Measurements from ENCODE around the gene LUC7L3. TPM values are rescaled to one million over a fixed set of nuclear protein-coding genes. Genes with fewer than 3 reads are reported as not detected.

The LUC7L3 gene
- polyA plus RNA-seq, 3 donors, result 565 to 742 (median 678) TPM

- no peak for DNase-seq (ENCODE audit: low read depth in 3 of 3, low spot score in 2 of 3)
Observed at GRCh38 chr17:50745631-50746030, 26.2 kb downstream of the LUC7L3 start.

DNA sequence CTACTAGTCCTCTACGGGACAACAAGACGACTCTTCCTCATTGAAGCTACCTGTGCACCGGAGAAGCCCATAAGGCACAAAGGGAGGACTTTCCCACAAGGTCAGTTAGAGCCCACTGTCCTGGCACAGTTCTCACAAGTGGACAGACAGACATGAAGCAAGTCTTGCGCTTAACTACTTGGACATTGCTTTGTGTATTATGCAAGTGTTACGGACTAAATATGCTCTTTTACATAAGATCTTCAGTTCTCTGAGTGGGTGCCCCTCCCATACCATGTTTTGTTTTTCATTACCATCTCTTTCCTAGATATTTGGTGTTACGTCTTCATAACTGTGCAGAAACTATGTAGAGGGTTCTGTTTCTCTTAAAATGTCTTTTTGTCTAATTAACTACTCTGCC lies 29.8 kb downstream of the LUC7L3 start:
- no peak for DNase-seq (ENCODE audit: low read depth in 3 of 3, low spot score in 2 of 3)

- no peak for DNase-seq (ENCODE audit: low read depth in 3 of 3, low spot score in 2 of 3)
Observed at GRCh38 chr17:50754521-50754920, 35.1 kb downstream of the LUC7L3 start.

DNA sequence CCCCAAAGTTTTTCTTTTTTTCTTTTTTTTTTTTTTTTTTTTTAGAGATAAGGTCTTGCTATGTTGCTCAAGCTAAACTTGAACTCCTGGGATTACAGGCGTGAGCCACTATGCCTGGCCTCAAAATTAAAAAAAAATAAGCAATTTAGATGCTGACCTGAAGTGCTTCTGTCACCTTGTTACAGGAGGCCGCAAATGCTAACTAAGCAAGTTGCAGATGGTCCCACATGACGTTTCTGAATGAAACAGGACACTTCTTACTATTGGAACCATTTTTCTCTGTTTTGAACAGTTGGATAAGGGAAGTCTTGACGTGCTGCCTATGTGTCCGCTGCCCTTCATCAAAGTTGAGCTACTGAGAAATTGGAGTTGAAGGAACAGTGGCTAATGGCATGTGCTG lies 39.1 kb downstream of the LUC7L3 start:
- DNase-seq (ENCODE audit: low read depth in 3 of 3, low spot score in 2 of 3), result no peak

- no peak for DNase-seq (ENCODE audit: low read depth in 3 of 3, low spot score in 2 of 3)
Observed at GRCh38 chr17:50758989-50759544, 39.7 kb downstream of the LUC7L3 start.

DNA sequence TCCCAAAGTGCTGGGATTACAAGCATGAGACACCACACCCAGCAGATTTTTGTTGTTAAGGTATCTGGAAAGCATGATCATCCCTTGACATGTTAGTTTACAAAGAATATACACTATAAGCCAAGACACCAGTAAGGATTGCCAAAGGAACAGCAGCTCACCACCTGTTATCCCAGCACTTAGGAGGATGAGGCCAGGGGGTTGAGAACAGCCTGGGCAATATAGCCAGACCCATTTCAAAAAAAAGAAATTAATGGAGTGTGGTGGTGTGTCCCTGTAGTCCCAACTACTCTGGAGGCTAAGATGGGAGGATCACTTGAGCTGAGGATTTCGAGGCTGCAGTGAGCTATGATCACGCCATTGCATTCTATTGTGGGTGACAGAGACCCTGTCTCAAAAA lies 42.8 kb downstream of the LUC7L3 start:
- no peak for DNase-seq (ENCODE audit: low read depth in 3 of 3, low spot score in 2 of 3)

- no peak for DNase-seq (ENCODE audit: low read depth in 3 of 3, low spot score in 2 of 3)
Observed at GRCh38 chr17:50763716-50764475, 44.5 kb downstream of the LUC7L3 start.

DNA sequence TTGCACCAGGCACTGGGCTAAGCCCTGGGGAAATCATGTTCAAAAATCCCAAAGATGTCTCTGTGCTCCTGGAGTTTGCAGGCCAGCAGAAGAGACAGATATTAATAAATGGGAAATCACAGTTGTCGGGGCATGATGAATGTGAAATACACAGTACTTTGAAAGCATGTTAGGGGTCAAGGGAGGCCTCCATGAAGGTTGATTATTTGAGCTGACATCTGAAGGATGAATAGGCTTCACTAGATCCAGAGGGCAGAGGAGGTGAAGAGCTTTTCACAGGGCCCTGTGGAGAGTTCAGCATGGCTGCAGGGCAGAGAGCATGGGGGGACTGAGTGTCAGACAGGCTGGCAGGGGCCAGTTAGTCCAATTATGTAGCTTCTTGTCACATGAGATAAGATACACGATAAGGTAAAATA lies 45.3 kb downstream of the LUC7L3 start:
- DNase-seq (ENCODE audit: low read depth in 3 of 3, low spot score in 2 of 3), result no peak

DNA sequence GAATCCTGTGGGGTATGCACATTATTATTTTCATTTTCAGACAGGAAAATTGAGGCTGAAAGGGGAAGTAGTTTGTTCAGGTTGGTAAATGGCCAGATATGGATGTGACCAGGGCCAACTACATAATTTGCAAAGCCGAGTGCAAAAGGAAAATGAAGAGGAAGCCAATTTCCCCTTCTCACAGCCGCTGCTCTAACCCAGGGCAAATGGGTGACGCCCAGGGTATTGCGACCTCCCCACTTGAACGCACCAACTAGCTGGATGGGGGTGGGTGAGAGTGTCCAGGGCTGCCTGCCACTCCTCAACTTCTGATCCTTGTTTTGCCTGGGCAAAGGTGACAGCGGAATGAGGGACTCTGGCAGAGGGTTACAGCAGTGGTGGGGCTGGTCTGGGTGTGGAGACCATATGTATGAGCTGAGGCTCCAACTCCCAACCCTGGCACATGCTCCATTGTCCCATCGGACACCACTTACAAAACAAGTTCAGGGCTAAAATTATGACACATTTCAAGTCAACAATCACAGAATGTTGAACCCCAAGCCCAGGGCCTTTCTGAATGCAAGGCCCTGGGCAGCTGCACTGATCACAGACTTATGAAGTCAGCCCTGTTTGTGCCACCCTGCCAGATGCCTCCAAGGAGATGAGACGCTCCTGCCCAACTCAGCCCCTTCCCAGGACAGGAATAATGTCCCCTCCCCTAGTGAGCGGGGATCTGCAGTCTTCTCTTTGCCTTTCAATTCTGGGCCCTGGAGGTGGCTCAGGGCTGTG lies 46.2 kb downstream of the LUC7L3 start:
- DNase-seq (ENCODE audit: low read depth in 3 of 3, low spot score in 2 of 3), result no peak

GRCh38 chr17:50766222-50767023 lies 47.0 kb downstream of the LUC7L3 start:
- DNase-seq (ENCODE audit: low read depth in 3 of 3, low spot score in 2 of 3), result no peak

- DNase-seq (ENCODE audit: low read depth in 3 of 3, low spot score in 2 of 3), result no peak
Observed at GRCh38 chr17:50767030-50767429, 47.6 kb downstream of the LUC7L3 start.

DNA sequence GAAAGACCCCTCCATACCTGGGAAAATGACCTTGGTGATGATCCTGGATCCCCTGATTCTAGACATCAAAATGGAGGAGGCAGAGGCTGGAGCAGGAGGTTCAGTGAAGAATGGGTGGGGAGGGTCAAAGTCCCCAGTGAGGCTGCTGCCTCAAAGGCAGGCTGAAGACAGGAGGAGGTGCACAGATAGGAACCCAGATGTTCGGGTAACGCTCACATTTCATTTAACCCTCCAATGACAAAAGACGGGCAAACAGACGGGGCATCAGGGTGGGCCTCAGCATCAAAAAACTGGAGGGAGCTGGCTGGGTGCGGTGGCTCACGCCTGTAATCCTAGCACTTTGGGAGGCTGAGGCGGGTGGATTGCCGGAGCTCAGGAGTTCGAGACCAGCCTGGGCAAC lies 48.0 kb downstream of the LUC7L3 start, which contains the start of gene ANKRD40CL:
ANKRD40CL (minus strand) TSS at position 73 of the 400 bp plus-strand sequence. CDS start 605 bp downstream, outside the sequence.
- DNase-seq (ENCODE audit: low read depth in 3 of 3, low spot score in 2 of 3), result no peak

GRCh38 chr17:50768346-50768761 lies 49.0 kb downstream of the LUC7L3 start:
- no peak for DNase-seq (ENCODE audit: low read depth in 3 of 3, low spot score in 2 of 3)

- no peak for DNase-seq (ENCODE audit: low read depth in 3 of 3, low spot score in 2 of 3)
Observed at GRCh38 chr17:50769884-50770283, 50.5 kb downstream of the LUC7L3 start.

- DNase-seq (ENCODE audit: low read depth in 3 of 3, low spot score in 2 of 3), result no peak
Observed at GRCh38 chr17:50770346-50770745, 50.9 kb downstream of the LUC7L3 start.

DNA sequence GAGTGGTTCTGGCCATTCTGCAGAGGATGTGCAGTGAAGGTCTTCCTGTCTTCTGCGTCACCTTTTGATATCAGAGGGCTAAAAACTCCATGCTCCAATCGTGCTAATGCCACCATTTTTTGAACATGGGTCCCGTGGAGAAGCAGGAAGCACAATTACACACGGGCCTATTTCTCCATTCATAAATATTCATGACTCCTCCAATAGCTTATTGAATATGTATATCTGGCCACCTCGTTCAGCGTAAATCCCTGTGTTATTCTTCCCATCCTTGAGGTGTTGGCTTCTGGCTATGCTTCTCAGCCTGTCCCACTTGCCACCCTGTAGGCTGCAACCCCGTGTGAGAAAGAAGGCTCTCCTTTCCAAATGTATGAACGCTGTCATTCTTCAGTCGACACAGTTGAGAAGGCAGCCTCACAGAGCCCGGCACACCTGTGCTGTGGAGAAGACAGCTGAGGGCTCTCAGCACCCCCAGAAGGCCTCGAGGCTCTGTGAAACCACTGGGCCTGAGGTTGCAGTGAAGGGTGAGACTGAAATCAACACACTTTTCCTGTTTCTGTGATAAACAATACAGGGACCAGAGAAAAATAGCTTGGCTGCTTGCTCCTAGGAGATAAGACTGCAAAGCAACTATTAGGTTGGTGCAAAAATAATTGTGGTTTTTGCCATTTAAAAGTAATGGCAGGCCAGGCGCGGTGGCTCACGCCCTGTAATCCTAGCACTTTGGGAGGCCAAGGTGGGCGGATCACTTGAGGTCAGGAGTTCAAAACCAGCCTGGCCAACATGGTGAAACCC lies 52.8 kb downstream of the LUC7L3 start:
- DNase-seq (ENCODE audit: low read depth in 3 of 3, low spot score in 2 of 3), result no peak

DNA sequence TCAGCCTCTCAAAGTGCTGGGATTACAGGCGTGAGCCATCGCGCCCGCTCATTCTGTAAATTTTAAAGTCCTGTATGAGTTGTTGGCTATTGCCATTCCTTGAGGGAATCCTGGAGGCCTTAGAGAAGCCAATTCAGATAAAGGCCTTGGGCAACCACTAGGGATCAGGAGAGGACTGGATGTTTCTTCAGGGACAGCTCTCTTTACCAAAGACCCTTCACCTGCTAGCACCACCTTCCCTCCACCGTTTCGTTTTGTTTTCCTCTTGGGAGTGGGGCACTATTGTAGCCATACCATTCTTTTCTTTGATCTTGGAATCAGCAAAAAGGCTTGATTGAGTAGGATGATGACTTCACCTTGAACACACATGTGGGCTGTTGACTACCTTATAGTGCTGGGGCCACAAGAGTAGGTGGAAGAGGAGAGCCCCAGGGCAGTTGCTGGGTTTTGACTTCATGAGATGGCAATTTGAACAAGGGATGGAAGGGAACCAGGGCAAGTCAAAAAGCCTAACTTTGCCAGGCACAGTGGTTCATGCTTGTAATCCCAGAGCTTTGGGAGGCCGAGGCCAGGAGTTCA lies 54.9 kb downstream of the LUC7L3 start:
- DNase-seq (ENCODE audit: low read depth in 3 of 3, low spot score in 2 of 3), result no peak

GRCh38 chr17:50775926-50776325 lies 56.5 kb downstream of the LUC7L3 start:
- no peak for DNase-seq (ENCODE audit: low read depth in 3 of 3, low spot score in 2 of 3)

GRCh38 chr17:50778471-50778870 lies 59.1 kb downstream of the LUC7L3 start:
- DNase-seq (ENCODE audit: low read depth in 3 of 3, low spot score in 2 of 3), result no peak

DNA sequence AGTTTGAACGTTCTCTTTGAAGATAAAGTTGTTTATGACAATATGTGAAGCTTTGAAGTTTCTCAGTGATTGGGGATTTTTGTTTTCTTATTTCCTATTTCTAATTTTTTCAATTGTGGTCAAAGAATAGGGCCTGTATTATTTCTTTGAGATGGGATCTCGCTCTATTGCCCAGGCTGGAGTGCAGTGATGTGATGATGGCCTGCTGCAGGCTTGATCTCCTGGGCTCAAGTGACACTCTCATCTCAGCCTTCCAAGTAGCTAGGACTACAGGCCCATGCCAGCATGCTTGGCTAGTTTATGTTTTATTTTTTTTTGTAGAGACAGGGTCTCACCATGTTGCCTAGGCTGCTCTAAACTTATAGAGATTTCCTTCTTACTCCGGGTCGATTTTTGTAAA lies 59.6 kb downstream of the LUC7L3 start:
- no peak for DNase-seq (ENCODE audit: low read depth in 3 of 3, low spot score in 2 of 3)

All from right renal cortex interstitium (tissue), 3 donors.